ENCODE measurements around the gene STYX. TPM values are rescaled to one million over a fixed set of nuclear protein-coding genes. Genes with fewer than 3 reads are reported as not detected.
A peak's percentile ranks its signal among the peaks of the same experiment; 100 is the strongest.

The STYX gene, protein sequence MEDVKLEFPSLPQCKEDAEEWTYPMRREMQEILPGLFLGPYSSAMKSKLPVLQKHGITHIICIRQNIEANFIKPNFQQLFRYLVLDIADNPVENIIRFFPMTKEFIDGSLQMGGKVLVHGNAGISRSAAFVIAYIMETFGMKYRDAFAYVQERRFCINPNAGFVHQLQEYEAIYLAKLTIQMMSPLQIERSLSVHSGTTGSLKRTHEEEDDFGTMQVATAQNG
- total RNA-seq = 10 to 100 TPM; 15.1 to 17.7 (median 16.0) TPM

DNA sequence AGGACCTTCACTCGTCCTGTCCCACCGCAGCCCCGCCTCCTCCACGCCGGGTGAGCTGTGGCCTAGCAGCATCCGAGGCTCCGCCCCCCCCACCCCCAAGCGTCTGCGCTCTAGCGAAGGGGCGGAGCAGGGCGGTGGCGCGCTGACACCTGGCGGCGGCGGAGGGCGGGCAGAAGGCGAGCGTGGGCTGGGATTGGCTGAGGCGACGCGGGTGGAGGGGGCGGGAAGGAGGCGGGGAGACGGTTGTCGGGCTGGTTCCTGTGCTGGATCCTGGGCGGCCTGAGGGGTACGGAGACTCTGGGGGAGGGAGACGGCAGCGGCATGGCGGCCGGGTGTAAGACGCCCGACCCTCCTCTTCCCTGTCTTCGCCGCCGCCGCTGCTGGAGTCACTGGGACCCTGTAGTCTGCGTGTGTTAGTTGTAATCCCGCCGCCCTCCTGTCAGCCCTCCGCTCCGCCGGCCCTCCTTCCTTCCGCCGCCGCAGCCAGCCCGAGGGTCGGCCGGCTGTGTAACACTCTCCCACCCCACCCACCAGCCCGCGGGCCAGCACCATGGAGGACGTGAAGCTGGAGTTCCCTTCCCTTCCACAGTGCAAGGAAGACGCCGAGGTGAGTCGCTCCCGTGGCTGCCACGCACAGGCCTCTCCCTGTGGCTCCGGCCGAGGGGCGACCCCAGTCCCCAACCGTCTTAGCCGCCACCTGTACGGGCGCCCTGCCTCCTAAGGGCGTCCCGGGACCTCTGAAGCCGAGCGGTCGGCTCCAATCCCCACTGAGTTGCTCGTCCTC, at the start of gene STYX:
STYX (plus strand) TSS at position 242 of the 784 bp plus-strand sequence; CDS start at position 551, 309 bp downstream.
- Histone ChIP-seq H3K27ac (peak within 1 kb of the TSS; percentile 90), H3K4me1 (no peaks in the 10 kb centered on the region), H3K4me3 (peak within 1 kb of the TSS; percentile 86 to 93 (median 88)), H3K27me3 (no peaks in the 10 kb centered on the region), H3K9me3 (no peaks in the 10 kb centered on the region), H3K36me3 (no peaks in the 10 kb centered on the region)
- peak; percentile 97 to 98 for DNase-seq (ENCODE audit: low spot score in 2 of 2)
- TF ChIP-seq, protein P1, sequence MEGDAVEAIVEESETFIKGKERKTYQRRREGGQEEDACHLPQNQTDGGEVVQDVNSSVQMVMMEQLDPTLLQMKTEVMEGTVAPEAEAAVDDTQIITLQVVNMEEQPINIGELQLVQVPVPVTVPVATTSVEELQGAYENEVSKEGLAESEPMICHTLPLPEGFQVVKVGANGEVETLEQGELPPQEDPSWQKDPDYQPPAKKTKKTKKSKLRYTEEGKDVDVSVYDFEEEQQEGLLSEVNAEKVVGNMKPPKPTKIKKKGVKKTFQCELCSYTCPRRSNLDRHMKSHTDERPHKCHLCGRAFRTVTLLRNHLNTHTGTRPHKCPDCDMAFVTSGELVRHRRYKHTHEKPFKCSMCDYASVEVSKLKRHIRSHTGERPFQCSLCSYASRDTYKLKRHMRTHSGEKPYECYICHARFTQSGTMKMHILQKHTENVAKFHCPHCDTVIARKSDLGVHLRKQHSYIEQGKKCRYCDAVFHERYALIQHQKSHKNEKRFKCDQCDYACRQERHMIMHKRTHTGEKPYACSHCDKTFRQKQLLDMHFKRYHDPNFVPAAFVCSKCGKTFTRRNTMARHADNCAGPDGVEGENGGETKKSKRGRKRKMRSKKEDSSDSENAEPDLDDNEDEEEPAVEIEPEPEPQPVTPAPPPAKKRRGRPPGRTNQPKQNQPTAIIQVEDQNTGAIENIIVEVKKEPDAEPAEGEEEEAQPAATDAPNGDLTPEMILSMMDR (IDR thresholded peaks at IDR 0.05) = peak in 1 of 3 donors; percentile 26
- peak in 2 of 3 donors; percentile 1 to 11 for TF ChIP-seq POLR2AphosphoS5 (IDR thresholded peaks at IDR 0.05)
- TF ChIP-seq POLR2A (IDR thresholded peaks at IDR 0.05) = peak; percentile 52
- intact Hi-C loops (cut with DNase I; ENCODE audit: low total_unique reads) = no loop called here

DNA sequence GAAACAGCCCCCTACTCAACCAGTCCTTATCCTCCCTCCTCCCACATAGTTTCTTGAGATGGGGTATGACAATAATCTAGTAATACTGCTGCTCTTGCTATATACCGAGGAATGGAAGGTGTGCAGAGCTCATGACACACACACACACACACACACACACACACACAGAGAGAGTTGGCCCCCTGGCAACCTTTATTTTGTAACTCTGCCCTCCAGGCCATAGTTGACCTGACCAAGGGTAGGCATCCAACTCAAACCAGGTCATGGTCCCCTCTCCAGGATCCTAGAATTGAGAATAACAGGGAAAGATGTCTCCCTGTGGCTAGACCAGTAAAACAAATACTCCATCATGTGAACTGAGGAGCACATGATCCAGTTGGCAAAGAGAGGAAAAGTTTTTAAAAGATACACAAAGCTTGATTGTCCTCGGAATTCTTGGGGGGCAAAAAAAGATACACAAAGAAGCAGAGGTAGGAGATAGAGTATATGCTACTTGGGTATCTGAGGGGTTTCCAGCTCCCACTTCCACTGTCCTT, 45.9 kb upstream of the STYX start:
- Histone ChIP-seq H3K9me3 (no peaks in the 10 kb centered on the region), H3K27ac (no peak overlapping the region), H3K36me3 (no peaks in the 10 kb centered on the region), H3K27me3 (no peaks in the 10 kb centered on the region), H3K4me3 (no peak overlapping the region), H3K4me1 (no peaks in the 10 kb centered on the region)
- intact Hi-C loops (cut with DNase I; ENCODE audit: low total_unique reads) = no loop called here
- DNase-seq (ENCODE audit: low spot score in 2 of 2) = no peak
- no peak for TF ChIP-seq POLR2A (IDR thresholded peaks at IDR 0.05)
- no peak for TF ChIP-seq POLR2AphosphoS5 (IDR thresholded peaks at IDR 0.05)
- TF ChIP-seq, protein P1 (IDR thresholded peaks at IDR 0.05) = no peak

DNA sequence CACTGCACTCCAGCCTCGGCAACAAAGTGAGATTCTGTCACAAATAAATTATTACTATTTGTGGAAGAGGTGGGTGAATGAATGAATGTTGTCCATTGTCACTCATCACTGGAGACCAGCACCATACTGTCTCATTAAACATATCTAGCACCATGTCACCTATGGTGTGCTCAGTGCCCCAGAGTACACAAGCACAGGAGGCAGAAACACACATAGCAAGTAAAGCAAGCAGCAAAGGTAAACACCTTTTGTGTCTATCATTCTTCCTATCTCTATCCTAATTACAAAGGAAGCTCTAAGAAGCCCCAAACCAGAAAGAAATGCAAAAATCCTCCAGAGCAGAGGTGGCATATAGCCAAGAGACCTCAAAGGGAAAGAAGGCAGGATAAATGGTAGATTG, 43.8 kb upstream of the STYX start:
- TF ChIP-seq POLR2A (IDR thresholded peaks at IDR 0.05) (no peak), POLR2AphosphoS5 (IDR thresholded peaks at IDR 0.05) (no peak)
- TF ChIP-seq, protein P1 (IDR thresholded peaks at IDR 0.05) = no peak
- H3K9me3 ChIP-seq = no peaks in the 10 kb centered on the region
- no peak overlapping the region for H3K4me3 ChIP-seq
- no peaks in the 10 kb centered on the region for H3K4me1 ChIP-seq
- H3K36me3 ChIP-seq = no peaks in the 10 kb centered on the region
- DNase-seq (ENCODE audit: low spot score in 2 of 2) = no peak
- intact Hi-C loops (cut with DNase I; ENCODE audit: low total_unique reads) = no loop called here
- no peaks in the 10 kb centered on the region for H3K27me3 ChIP-seq
- H3K27ac ChIP-seq = no peak overlapping the region

DNA sequence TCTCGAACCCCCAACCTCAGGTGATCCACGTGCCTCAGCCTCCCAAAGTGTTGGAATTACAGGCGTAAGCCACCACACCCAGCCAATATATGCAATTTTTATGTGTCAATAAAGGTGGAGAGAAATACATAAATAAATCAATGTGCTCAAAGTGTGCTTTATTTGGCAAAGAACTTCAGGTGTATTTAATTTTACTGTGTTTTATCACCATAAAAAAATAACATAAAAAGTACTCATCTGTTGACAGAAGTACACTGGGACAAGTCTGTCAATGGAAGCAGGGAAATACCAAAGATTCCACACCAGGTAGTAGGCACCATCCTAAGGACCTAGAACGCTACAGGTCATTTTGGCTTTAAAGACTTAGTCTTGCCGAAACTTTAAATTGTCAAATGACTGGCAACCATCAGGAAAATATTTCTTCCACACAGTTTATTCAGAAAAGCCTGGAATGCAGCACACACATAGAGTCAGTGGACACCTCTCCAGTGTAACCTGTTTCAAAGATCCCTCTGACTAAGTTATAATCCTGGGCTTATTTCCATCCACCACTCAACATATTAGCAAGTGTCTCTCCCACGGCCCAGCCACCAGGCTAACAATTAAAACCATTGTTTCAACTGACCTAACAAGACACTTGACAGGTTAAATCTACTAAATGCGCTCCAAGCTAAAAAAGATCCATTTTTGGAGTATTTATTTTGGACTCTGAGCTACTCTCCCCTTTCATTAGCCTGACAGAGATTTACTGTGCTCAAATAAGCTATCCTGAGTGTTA, 38.8 kb upstream of the STYX start:
- Histone ChIP-seq H3K27me3 (no peaks in the 10 kb centered on the region), H3K9me3 (no peaks in the 10 kb centered on the region), H3K4me1 (peaks cover 0 to 9% of the 10 kb centered on the region in 2 donors), H3K27ac (peak overlapping the region in 1 of 2 donors; percentile 46), H3K4me3 (no peak overlapping the region), H3K36me3 (no peaks in the 10 kb centered on the region)
- TF ChIP-seq, protein P1 (IDR thresholded peaks at IDR 0.05) = no peak
- TF ChIP-seq POLR2A (IDR thresholded peaks at IDR 0.05) (no peak), POLR2AphosphoS5 (IDR thresholded peaks at IDR 0.05) (no peak)
- intact Hi-C loops (cut with DNase I; ENCODE audit: low total_unique reads) = no loop called here
- no peak for DNase-seq (ENCODE audit: low spot score in 2 of 2)
